ENCODE results near the gene KDM2A.

- TF ChIP-seq CTCF (IDR thresholded peaks at IDR 0.05; ENCODE audit: borderline replicate concordance, extremely low read depth, low read length, poor library complexity, severe bottlenecking) (no peak), EZH2 (IDR thresholded peaks at IDR 0.05; ENCODE audit: borderline replicate concordance, low read depth, low read length, severe bottlenecking) (no peak)
Measured at GRCh38 chr11:67073908-67074307, 45.2 kb upstream of the KDM2A start.
